ENCODE data around the gene ARHGEF39.

GRCh38 chr9:35618325-35618727, 46.7 kb downstream of the ARHGEF39 start, which contains the start of gene CD72:
- no peak for TF ChIP-seq CTCF (IDR thresholded peaks at IDR 0.05)
- no peak for TF ChIP-seq POLR2A (IDR thresholded peaks at IDR 0.05)

Measured in thyroid gland (tissue), 4 donors.